H1 (cell line): ENCODE results near the gene NLRP6. TPM values are rescaled to one million over a fixed set of nuclear protein-coding genes. Genes with fewer than 3 reads are reported as not detected.

Experiments
- CTCF ChIA-PET: fragments of 300-600 bp; sonication (Branson Sonifier 250); formaldehyde crosslinking; loops from one replicate; lab custom pipeline; 2021; ENCODE audit not compliant: partially characterized antibody; lab: Charles Lee
- POLR2A ChIA-PET: fragments of 300-600 bp; sonication (Branson Sonifier 250); formaldehyde crosslinking; loops from one replicate; lab custom pipeline; 2021; ENCODE audit warnings: inconsistent platforms; ENCODE audit not compliant: partially characterized antibody; lab: Charles Lee
- DNase-seq, 2 experiments: peaks; one replicate each; pipeline versions ENCODE4 v3.0.0 to v3.0.0-alpha.2; 2010 to 2022; ENCODE audit warnings: low spot score in 2 of 2, low read depth in 1 of 2, mixed read lengths in 1 of 2
- FAIRE-seq: peaks from 2 replicates; lab custom pipeline; 2011; peaks lifted over from hg19 to GRCh38; lab: Jason Lieb, UNC
- H2AFZ ChIP-seq: 2 replicates; pipeline ENCODE4 v1.8.1; 2012; ENCODE audit warnings: low read length, inconsistent platforms
- H2AK5ac ChIP-seq: 2 replicates; pipeline ENCODE4 v1.6.1; 2013; ENCODE audit warnings: low read depth, low read length
- H2BK120ac ChIP-seq: replicated peaks from 2 replicates; pipeline ENCODE3; 2013; ENCODE audit warnings: low read depth, low read length, inconsistent platforms
- H2BK12ac ChIP-seq: 2 replicates; pipeline ENCODE4 v1.6.1; 2013; ENCODE audit warnings: low read depth, low read length
- H2BK15ac ChIP-seq: 2 replicates; pipeline ENCODE4 v1.6.1; 2013; ENCODE audit warnings: low read length
- H2BK20ac ChIP-seq: 2 replicates; pipeline ENCODE4 v1.6.1; 2013; ENCODE audit warnings: low read length
- H2BK5ac ChIP-seq: 2 replicates; pipeline ENCODE4 v1.6.1; 2013; ENCODE audit warnings: low read depth, low read length
- H3K14ac ChIP-seq: 2 replicates; pipeline ENCODE4 v1.6.1; 2013; ENCODE audit warnings: inconsistent platforms; ENCODE audit not compliant: insufficient read length
- H3K18ac ChIP-seq: 2 replicates; pipeline ENCODE4 v1.6.1; 2013; ENCODE audit warnings: low read length; ENCODE audit errors: extremely low read depth
- H3K23ac ChIP-seq: 2 replicates; pipeline ENCODE4 v1.6.1; 2013; ENCODE audit warnings: inconsistent platforms; ENCODE audit not compliant: insufficient read length
- H3K23me2 ChIP-seq: 2 replicates; pipeline ENCODE4 v1.6.1; 2013; ENCODE audit warnings: low read depth, low read length
- H3K27ac ChIP-seq: 2 replicates; pipeline ENCODE4 v1.6.1; 2011; ENCODE audit warnings: low read depth, low read length, inconsistent platforms
- H3K27me3 ChIP-seq, 4 experiments: replicated peaks in 1 of 4; 1 replicate in 1 of 4; 2 replicates in 3 of 4; pipeline versions ENCODE4 v1.6.1 to v1.8.1; 2011 to 2013; ENCODE audit warnings: low read length in 3 of 4, mild to moderate bottlenecking in 3 of 4, inconsistent platforms in 2 of 4, mixed read lengths in 2 of 4, moderate library complexity in 1 of 4; ENCODE audit not compliant: control insufficient read depth in 3 of 4, insufficient read depth in 3 of 4; ENCODE audit errors: extremely low read depth in 1 of 4
- H3K36me3 ChIP-seq, 4 experiments: 2 replicates each; pipeline versions ENCODE4 v1.6.1 to v1.8.1; 2011 to 2013; ENCODE audit warnings: mild to moderate bottlenecking in 4 of 4, low read length in 3 of 4, moderate library complexity in 2 of 4, control low read depth in 1 of 4, inconsistent platforms in 1 of 4; ENCODE audit not compliant: insufficient read depth in 4 of 4, control insufficient read depth in 2 of 4
- H3K4ac ChIP-seq: replicated peaks from 2 replicates; pipeline ENCODE3; 2013; ENCODE audit warnings: low read length, low read depth, mixed read lengths, inconsistent platforms; ENCODE audit not compliant: insufficient read length
- H3K4me1 ChIP-seq, 4 experiments: replicated peaks in 1 of 4; 1 replicate in 1 of 4; 2 replicates in 3 of 4; pipeline versions ENCODE4 v1.6.1 to v1.8.1; 2011 to 2013; ENCODE audit warnings: low read length in 3 of 4, inconsistent platforms in 2 of 4, mixed read lengths in 1 of 4; ENCODE audit not compliant: insufficient read depth in 4 of 4, control insufficient read depth in 3 of 4
- H3K4me2 ChIP-seq, 2 experiments: 2 replicates each; pipeline versions ENCODE4 v1.6.1 to v1.8.1; 2011 to 2013; ENCODE audit warnings: low read depth in 2 of 2, low read length in 2 of 2, control low read depth in 1 of 2, inconsistent platforms in 1 of 2, mild to moderate bottlenecking in 1 of 2; ENCODE audit not compliant: insufficient read depth in 1 of 2
- H3K4me3 ChIP-seq, 4 experiments: fragments of 200-600, 300-600 bp in 1 of 4; sonication (generic), shearing (Covaris generic), sonication (Bioruptor Twin) in 1 of 4; 2 replicates each; pipeline versions ENCODE4 v1.5.1 to v1.8.1; 2011 to 2016; ENCODE audit warnings: low read length in 4 of 4, low read depth in 3 of 4, control low read depth in 2 of 4, inconsistent platforms in 2 of 4, mild to moderate bottlenecking in 2 of 4, mixed read lengths in 1 of 4, moderate library complexity in 1 of 4; ENCODE audit not compliant: insufficient read depth in 2 of 4; ENCODE audit errors: extremely low read depth in 1 of 4
- H3K56ac ChIP-seq: replicated peaks from 2 replicates; pipeline ENCODE3; 2013; ENCODE audit warnings: low read depth, mild to moderate bottlenecking, mixed read lengths, low read length, inconsistent platforms; ENCODE audit not compliant: insufficient read length
- H3K79me1 ChIP-seq: 2 replicates; pipeline ENCODE4 v1.6.1; 2013; ENCODE audit warnings: low read depth, low read length, control low read depth
- H3K79me2 ChIP-seq, 2 experiments: 2 replicates each; pipeline versions ENCODE4 v1.6.1 to v1.8.1; 2012 to 2013; ENCODE audit warnings: low read length in 2 of 2, mild to moderate bottlenecking in 2 of 2, inconsistent platforms in 1 of 2; ENCODE audit not compliant: insufficient read depth in 2 of 2, control insufficient read depth in 1 of 2
- H3K9ac ChIP-seq, 4 experiments: replicated peaks in 1 of 4; 1 replicate in 1 of 4; 2 replicates in 3 of 4; pipeline versions ENCODE4 v1.6.1 to v1.8.1; 2011 to 2013; ENCODE audit warnings: low read depth in 3 of 4, low read length in 3 of 4, control low read depth in 2 of 4, mild to moderate bottlenecking in 2 of 4, moderate library complexity in 2 of 4, inconsistent platforms in 1 of 4; ENCODE audit errors: extremely low read depth in 1 of 4
- H3K9me3 ChIP-seq, 2 experiments: 2 replicates each; pipeline versions ENCODE4 v1.6.1 to v1.8.1; 2012 to 2013; ENCODE audit warnings: mild to moderate bottlenecking in 2 of 2, moderate library complexity in 2 of 2, control low read depth in 1 of 2, inconsistent platforms in 1 of 2, low read depth in 1 of 2, low read length in 1 of 2, mixed read lengths in 1 of 2; ENCODE audit not compliant: insufficient read depth in 2 of 2
- H4K20me1 ChIP-seq, 2 experiments: replicated peaks in 1 of 2; 2 replicates each; pipeline versions ENCODE3 to v1.8.1; 2011 to 2013; ENCODE audit warnings: inconsistent platforms in 2 of 2, low read length in 2 of 2, mild to moderate bottlenecking in 1 of 2; ENCODE audit not compliant: insufficient read depth in 2 of 2, control insufficient read depth in 1 of 2
- H4K5ac ChIP-seq: 2 replicates; pipeline ENCODE4 v1.6.1; 2013; ENCODE audit warnings: low read length, low read depth, mixed read lengths, inconsistent platforms; ENCODE audit not compliant: insufficient read length
- H4K8ac ChIP-seq: 2 replicates; pipeline ENCODE4 v1.8.0; 2013; ENCODE audit warnings: mild to moderate bottlenecking, moderate library complexity, low read length, inconsistent platforms; ENCODE audit not compliant: insufficient read depth; ENCODE audit errors: extremely low read depth
- H4K91ac ChIP-seq: replicated peaks from 2 replicates; pipeline ENCODE3; 2013; ENCODE audit warnings: low read length, mixed read lengths, inconsistent platforms; ENCODE audit not compliant: insufficient read length
- BACH1 ChIP-seq: IDR thresholded peaks from 2 replicates; pipeline ENCODE4 v1.6.1; 2012; ENCODE audit warnings: low read length, improper control_type of control experiment
- BCL11A ChIP-seq, 2 experiments: IDR thresholded peaks; one replicate each; pipeline ENCODE4 v1.6.1; 2011; ENCODE audit warnings: low read depth in 2 of 2, low read length in 2 of 2, mild to moderate bottlenecking in 2 of 2
- CBX5 ChIP-seq: fragments of 300-800, 300-1000 bp; sonication (generic); IDR thresholded peaks from 2 replicates; pipeline ENCODE4 v1.7.1; 2016; ENCODE audit warnings: antibody characterized with exemption, low read length, low read depth
- CBX8 ChIP-seq: fragments of 300-800, 300-1000 bp; sonication (generic); IDR thresholded peaks from 2 replicates; pipeline ENCODE4 v1.7.1; 2016; ENCODE audit warnings: low read depth, low read length, borderline replicate concordance
- CHD1 ChIP-seq: IDR thresholded peaks from 2 replicates; pipeline ENCODE4 v1.6.1; 2012; ENCODE audit warnings: low read depth, low read length, improper control_type of control experiment
- CTBP2 ChIP-seq: IDR thresholded peaks from 2 replicates; pipeline ENCODE4 v1.7.0; 2011; ENCODE audit warnings: borderline replicate concordance, mild to moderate bottlenecking, moderate library complexity, mixed read lengths, low read length; ENCODE audit not compliant: insufficient read depth, insufficient read length
- HDAC6 ChIP-seq: IDR thresholded peaks from one replicate; pipeline ENCODE4 v1.7.1; 2012; ENCODE audit warnings: low read depth, mild to moderate bottlenecking, inconsistent platforms, low read length, moderate library complexity
- KDM5A ChIP-seq: fragments of 200-600 bp; IDR thresholded peaks from 2 replicates; pipeline ENCODE4 v1.7.1; 2012; ENCODE audit warnings: mild to moderate bottlenecking, low read length, inconsistent platforms, mixed read lengths
- NRF1 ChIP-seq: IDR thresholded peaks from 2 replicates; pipeline ENCODE4 v1.6.1; 2011; ENCODE audit warnings: mild to moderate bottlenecking, low read depth, low read length, improper control_type of control experiment
- PHF8 ChIP-seq: fragments of 200-600 bp; sonication (generic); conservative IDR thresholded peaks from 2 replicates; pipeline ENCODE4 v1.7.1; 2012; ENCODE audit warnings: low read depth, mild to moderate bottlenecking, inconsistent platforms, low read length, moderate library complexity
- SIN3A ChIP-seq, 2 experiments: IDR thresholded peaks in 1 of 2; conservative IDR thresholded peaks in 1 of 2; 2 replicates each; pipeline ENCODE4 v1.6.1; 2011 to 2012; ENCODE audit warnings: low read length in 2 of 2, improper control_type of control experiment in 1 of 2, low read depth in 1 of 2, mild to moderate bottlenecking in 1 of 2
- SIX5 ChIP-seq: IDR thresholded peaks from 2 replicates; pipeline ENCODE4 v1.6.1; 2011; ENCODE audit warnings: mild to moderate bottlenecking, low read depth, low read length
- WGBS, 2 experiments: shearing (Covaris generic) in 1 of 2; methylation state at CpG; one replicate each; pipeline versions ENCODE4 v1.1.6 to v1.1.7; 2013 to 2015; ENCODE audit warnings: low lambda C conversion rate in 2 of 2, mixed read lengths in 2 of 2, inconsistent platforms in 1 of 2, low coverage in 1 of 2, missing lambda C conversion rate in 1 of 2; ENCODE audit not compliant: insufficient replicate concordance in 2 of 2, insufficient coverage in 1 of 2, insufficient read length in 1 of 2; ENCODE audit errors: extremely low coverage in 1 of 2, missing lambda C conversion rate in 1 of 2; 5-methylcytosine and 5-hydroxymethylcytosine counted together
- polyA plus RNA-seq, 7 experiments: library from polyadenylated mRNA; depleted of rRNA in 3 of 7; stranded (reverse) in 5 of 7; unstranded in 2 of 7; fragments of >200 nt in 5 of 7; fragments of 200-250 nt in 2 of 7; gene quantifications; 1 replicate in 5 of 7; 2 replicates in 1 of 7; 4 replicates in 1 of 7; pipeline versions ENCODE4 v1.2.1 to v1.2.3, GENCODE V29; 2011 to 2013; ENCODE audit warnings: missing spikeins in 2 of 7, mixed read lengths in 2 of 7
- total RNA-seq: library from RNA; stranded (reverse); fragmentation: NEBNext Ultra II Directional; extraction: Animal tissue kit (Norgen Biotek cat#: 25700); gene quantifications from 2 replicates; pipeline ENCODE4 v1.2.1, GENCODE V29; 2021

The NLRP6 gene
- total and polyA plus RNA-seq, 2 of the 8 experiments (the other 6 are each of a cell fraction or from before 2014, with no cell fraction given): not detected

- Histone ChIP-seq H3K4me2 (peak overlapping the region in 1 of 2 experiments; percentile 19; a peak in 1 of 4 replicates), H3K4ac (no peak overlapping the region), H3K79me1 (no peaks in the 10 kb centered on the region), H4K91ac (no peak overlapping the region), H3K36me3 (no peaks in the 10 kb centered on the region), H2BK12ac (no peak overlapping the region), H3K14ac (no peak overlapping the region), H4K20me1 (no peaks in the 10 kb centered on the region), H2BK120ac (no peak overlapping the region), H3K79me2 (no peaks in the 10 kb centered on the region), H2AFZ (no peak overlapping the region), H4K5ac (no peak overlapping the region), H3K56ac (no peak overlapping the region), H3K4me3 (no peak overlapping the region), H4K8ac (no peak overlapping the region; the same call in 1 of the 2 replicates), H2BK5ac (no peak overlapping the region), H2BK15ac (no peak overlapping the region), H3K9ac (no peak overlapping the region), H3K18ac (no peak overlapping the region), H3K4me1 (peaks cover 0 to 5% (median under 1%) of the 10 kb centered on the region in 4 experiments; a peak in 5 of 7 replicates), H2BK20ac (no peak overlapping the region), H3K27ac (no peak overlapping the region), H3K27me3 (peaks cover 0 to 3% (median 1%) of the 10 kb centered on the region in 4 experiments; a peak in 2 of 7 replicates), H2AK5ac (no peak overlapping the region), H3K23ac (no peak overlapping the region), H3K23me2 (no peaks in the 10 kb centered on the region), H3K9me3 (no peaks in the 10 kb centered on the region)
- FAIRE-seq (no peak), DNase-seq (peak in 1 of 2 experiments; percentile 49)
- 97% methylated on average over 74 of the region's 85 CpGs; no CpG with 5 or more reads in 1 of the 2 experiments for WGBS, 2 experiments
- ChIA-PET CTCF (interaction anchor here (0.6 to 8.6 kb wide), 4 partner anchors 8 to 29 kb away, joined by 3 to 88 read pairs (median 8); no protein-coding TSS in a partner anchor), POLR2A (interaction anchor here (0.7 to 3.0 kb wide), 9 partner anchors 9 to 137 kb away, joined by 3 to 11 read pairs (median 4); partner anchors contain the start of gene PGGHG)
- TF ChIP-seq SIN3A (conservative IDR thresholded peaks at IDR 0.05 in 1 of 2, IDR thresholded peaks at IDR 0.05 in 1 of 2; ENCODE audit: low read depth in 1 of 2, low read length in 2 of 2) (no peak), BCL11A (IDR thresholded peaks at IDR 0.05; ENCODE audit: low read depth in 2 of 2, low read length in 2 of 2) (no peak), NRF1 (no peak), SIX5 (no peak), PHF8 (no peak), KDM5A (no peak), CHD1 (no peak), BACH1 (no peak), HDAC6 (no peak), CBX8 (no peak), CBX5 (no peak), CTBP2 (no peak)
Measured at GRCh38 chr11:279966-280705, 1.9 kb downstream of the NLRP6 start.
